Tibial artery (tissue), 4 donors: ENCODE measurements around the gene MRPS18C.
A peak's percentile ranks its signal among the peaks of the same experiment; 100 is the strongest.

Source experiments
- DNase-seq, 2 donors: peaks; one replicate each; pipeline ENCODE4 v3.0.0-alpha.2; 2019
- H3K27ac ChIP-seq, 2 donors: fragments of 200-600 bp; sonication (generic) in 1 of 2; 1 replicate in 1 of 2; 2 replicates in 1 of 2; pipeline ENCODE4 v1.5.1; 2018 to 2019; ENCODE audit warnings: mild to moderate bottlenecking in 1 of 2
- H3K27me3 ChIP-seq, 2 donors: fragments of 200-600 bp; sonication (generic) in 1 of 2; one replicate each; pipeline versions ENCODE4 v1.5.1 to v1.6.0; 2016 to 2019
- H3K36me3 ChIP-seq, 3 donors: fragments of 200-600 bp; sonication (generic) in 2 of 3; one replicate each; pipeline ENCODE4 v1.5.1; 2016 to 2019; ENCODE audit warnings: mild to moderate bottlenecking in 2 of 3
- H3K4me1 ChIP-seq, 4 donors: fragments of 200-600 bp; sonication (generic) in 2 of 4; 1 replicate in 3 of 4; 2 replicates in 1 of 4; pipeline ENCODE4 v1.5.1; 2016 to 2019
- H3K4me3 ChIP-seq, 2 donors: fragments of 200-600 bp; sonication (generic) in 1 of 2; 1 replicate in 1 of 2; 2 replicates in 1 of 2; pipeline ENCODE4 v1.5.1; 2018 to 2019; ENCODE audit warnings: mild to moderate bottlenecking in 2 of 2
- H3K9me3 ChIP-seq, 3 donors: fragments of 200-600 bp; sonication (generic) in 1 of 3; one replicate each; pipeline ENCODE4 v1.5.1; 2016 to 2019
- CTCF ChIP-seq, 2 experiments: fragments of 200-600 bp in 1 of 2; fragments of 450-650 bp in 1 of 2; IDR thresholded peaks; one replicate each; pipeline ENCODE4 v1.5.1; 2017 to 2019; ENCODE audit warnings: antibody characterized with exemption in 2 of 2, mild to moderate bottlenecking in 1 of 2, moderate library complexity in 1 of 2
- intact Hi-C: fragments of 100-400 bp; cut with DNase I; formaldehyde crosslinking; loops from one replicate; pipeline ENCODE4 v1.15.0; 2023; ENCODE audit warnings: low total_unique reads

Gene MRPS18C

GRCh38 chr4:83455281-83456183, at the start of gene MRPS18C, which contains the start of gene HELQ:
Gene MRPS18C (plus strand): TSS chr4:83456058. CDS start chr4:83456078, 20 bp downstream.
Gene HELQ (minus strand): TSS chr4:83455823. CDS start chr4:83455693, 130 bp downstream.
- peak; percentile 98 to 99 for DNase-seq
- Histone ChIP-seq H3K4me3 (peak within 1 kb of the TSS; percentile 75 to 91), H3K4me1 (peaks cover 0 to 29% (median 26%) of the 10 kb centered on the region in 4 donors), H3K36me3 (peaks cover 15 to 38% (median 23%) of the 10 kb centered on the region in 3 donors), H3K27me3 (no peaks in the 10 kb centered on the region), H3K27ac (peak within 1 kb of the TSS; percentile 95 to 98), H3K9me3 (no peaks in the 10 kb centered on the region)
- intact Hi-C loops = loop anchor here (2.0 to 10.0 kb wide), 3 partner anchors 29 to 441 kb away; partner anchors contain the start of genes ABRAXAS1, COQ2 and LIN54
- TF ChIP-seq CTCF (IDR thresholded peaks at IDR 0.05) = peak in 1 of 2 experiments; percentile 20

- H3K36me3 ChIP-seq = peaks cover 18 to 61% (median 33%) of the 10 kb centered on the region in 3 donors
- intact Hi-C loops = no loop called here
- H3K4me1 ChIP-seq = no peaks in the 10 kb centered on the region
- no peak for DNase-seq
- no peak overlapping the region for H3K27ac ChIP-seq
- H3K27me3 ChIP-seq = no peaks in the 10 kb centered on the region
- no peak overlapping the region for H3K4me3 ChIP-seq
- no peak for TF ChIP-seq CTCF (IDR thresholded peaks at IDR 0.05)
- no peaks in the 10 kb centered on the region for H3K9me3 ChIP-seq
These were observed 47.0 kb upstream of the MRPS18C start for GRCh38 chr4:83408908-83409307.

GRCh38 chr4:83413676-83414075, 42.2 kb upstream of the MRPS18C start:
- no peak for TF ChIP-seq CTCF (IDR thresholded peaks at IDR 0.05)
- DNase-seq = no peak

GRCh38 chr4:83417566-83417965, 38.3 kb upstream of the MRPS18C start:
- TF ChIP-seq CTCF (IDR thresholded peaks at IDR 0.05) = no peak
- intact Hi-C loops = no loop called here
- Histone ChIP-seq H3K36me3 (peaks cover 58 to 84% (median 63%) of the 10 kb centered on the region in 3 donors), H3K9me3 (no peaks in the 10 kb centered on the region), H3K27ac (no peak overlapping the region), H3K4me3 (no peak overlapping the region), H3K4me1 (no peaks in the 10 kb centered on the region), H3K27me3 (no peaks in the 10 kb centered on the region)
- DNase-seq = no peak

More at GRCh38 chr4:83413676-83414075, 42.2 kb upstream of the MRPS18C start:
- no peaks in the 10 kb centered on the region for H3K4me1 ChIP-seq
- no peaks in the 10 kb centered on the region for H3K9me3 ChIP-seq
- H3K4me3 ChIP-seq = no peak overlapping the region
- H3K27me3 ChIP-seq = no peaks in the 10 kb centered on the region
- intact Hi-C loops = no loop called here
- H3K27ac ChIP-seq = no peak overlapping the region
- H3K36me3 ChIP-seq = peaks cover 35 to 83% (median 60%) of the 10 kb centered on the region in 3 donors

- intact Hi-C loops = no loop called here
- Histone ChIP-seq H3K4me1 (no peaks in the 10 kb centered on the region), H3K27ac (no peak overlapping the region), H3K36me3 (peaks cover 59 to 84% (median 64%) of the 10 kb centered on the region in 3 donors), H3K27me3 (no peaks in the 10 kb centered on the region), H3K4me3 (no peak overlapping the region), H3K9me3 (no peaks in the 10 kb centered on the region)
- no peak for DNase-seq
- TF ChIP-seq CTCF (IDR thresholded peaks at IDR 0.05) = no peak
These were observed 37.6 kb upstream of the MRPS18C start for GRCh38 chr4:83418211-83418610.
